Right cardiac atrium (tissue), 5 donors: ENCODE results near the gene PEMT. TPM values are rescaled to one million over a fixed set of nuclear protein-coding genes. Genes with fewer than 3 reads are reported as not detected.

Experiments used
- ATAC-seq, 2 donors: fragments of 200-7000 bp; cut with Tn5 transposase; one replicate each; pipeline versions ENCODE4 v1.8.0 to v1.9.1; 2020; ENCODE audit warnings: moderate library complexity in 2 of 2, mild to moderate bottlenecking in 1 of 2
- DNase-seq, 3 donors: peaks; one replicate each; pipeline ENCODE4 v3.0.0-alpha.2; 2020
- H3K27ac ChIP-seq: one replicate; pipeline ENCODE4 v1.5.1; 2013; ENCODE audit warnings: mild to moderate bottlenecking, low read length, control low read depth, moderate library complexity
- H3K27me3 ChIP-seq: one replicate; pipeline ENCODE4 v1.6.1; 2013; ENCODE audit not compliant: control insufficient read depth, insufficient read depth
- H3K4me1 ChIP-seq: one replicate; pipeline ENCODE4 v1.6.1; 2013; ENCODE audit warnings: low read length; ENCODE audit not compliant: control insufficient read depth, insufficient read depth
- H3K4me3 ChIP-seq: one replicate; pipeline ENCODE4 v1.5.1; 2013; ENCODE audit warnings: low read length, control low read depth
- H3K9me3 ChIP-seq: one replicate; pipeline ENCODE4 v1.6.1; 2013; ENCODE audit warnings: low read length; ENCODE audit not compliant: control insufficient read depth
- WGBS: extraction: QIAGEN DNeasy Blood & Tissue Kit; methylation state at CpG from one replicate; pipeline ENCODE4 v1.1.7; 2013; 5-methylcytosine and 5-hydroxymethylcytosine counted together
- intact Hi-C, 4 donors: fragments of 100-400 bp; cut with DNase I; formaldehyde crosslinking; loops; one replicate each; pipeline versions ENCODE4 v1.11.0 to v1.14.0; 2022 to 2023
- polyA plus RNA-seq: library from polyadenylated mRNA; stranded (reverse); fragments of 200-250 nt; gene quantifications from one replicate; pipeline ENCODE4 v1.2.3, GENCODE V29; 2013
- total RNA-seq, 4 donors: library from RNA; stranded (reverse); fragmentation: NEBNext Ultra II Directional; extraction: Animal tissue kit (Norgen Biotek cat#: 25700); gene quantifications; one replicate each; pipeline ENCODE4 v1.2.1, GENCODE V29; 2021
- donor health status: healthy with polysubstance abuse.
- donor health status: DM: no; HTN: yes; CAD: no.
- donor health status: DM: no; HTN: no; CAD: no.
- donor health status: DM: no; HTN: yes; CAD: no; lungs with severe emphysema.
- donor health status: DM: yes; HTN: yes; CAD: no.

Gene PEMT
- total and polyA plus RNA-seq, 5 donors: 18.4 to 28.5 (median 19.6) TPM

DNA sequence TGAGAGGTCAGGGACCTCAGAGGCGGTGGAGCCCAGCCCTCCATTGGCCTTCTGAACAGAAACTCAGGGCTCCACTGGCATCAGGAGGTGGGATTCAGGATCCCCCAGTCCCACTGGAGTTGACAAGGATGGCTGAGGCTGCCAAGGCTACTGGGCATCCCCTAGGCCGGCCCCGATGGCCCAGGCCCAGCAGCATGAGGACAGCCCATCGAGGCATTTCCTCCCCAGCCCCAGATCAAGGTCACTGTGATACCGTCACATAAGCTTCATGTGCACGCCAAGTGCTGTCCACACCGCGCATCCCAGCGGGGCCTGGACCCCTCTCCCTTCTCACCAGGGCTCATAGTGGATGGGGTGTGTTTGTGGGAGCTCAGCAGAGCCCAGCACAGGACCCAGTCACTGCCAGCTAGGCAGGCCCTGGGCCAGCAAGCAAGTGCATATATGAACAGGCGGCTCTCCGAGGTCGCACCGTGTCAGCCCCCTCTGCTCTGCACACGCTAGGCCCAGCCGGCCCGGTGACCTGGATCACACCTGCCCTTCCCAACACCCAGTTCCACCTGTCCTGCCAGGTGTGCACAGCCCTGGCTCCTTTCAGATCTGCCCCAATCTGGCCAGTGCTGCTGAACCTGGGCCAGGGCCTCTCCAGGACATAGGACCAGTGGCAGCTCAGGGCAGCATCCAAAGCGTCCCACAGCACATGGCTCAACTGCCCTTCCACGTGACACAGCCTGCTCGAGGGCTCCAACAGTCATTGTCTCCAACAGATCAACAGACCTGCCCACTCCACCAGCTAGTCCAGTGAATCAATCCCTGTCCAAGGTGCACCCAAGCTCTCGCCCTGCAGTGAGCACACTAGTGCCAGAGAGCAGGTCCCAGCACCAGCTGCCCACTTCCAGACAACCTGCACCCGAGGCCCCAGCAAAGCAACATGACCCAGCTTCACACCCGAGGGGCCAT lies 62.5 kb downstream of the PEMT start:
- Histone ChIP-seq H3K4me1 (peaks cover 8% of the 10 kb centered on the region), H3K9me3 (no peaks in the 10 kb centered on the region), H3K27me3 (no peaks in the 10 kb centered on the region), H3K27ac (no peak overlapping the region), H3K4me3 (no peak overlapping the region)
- ATAC-seq (peak; percentile 15 to 21), DNase-seq (peak; percentile 16 to 51 (median 50))
- intact Hi-C loops: no loop called here
- 76% methylated on average over 22 of the region's 22 CpGs for WGBS

DNA sequence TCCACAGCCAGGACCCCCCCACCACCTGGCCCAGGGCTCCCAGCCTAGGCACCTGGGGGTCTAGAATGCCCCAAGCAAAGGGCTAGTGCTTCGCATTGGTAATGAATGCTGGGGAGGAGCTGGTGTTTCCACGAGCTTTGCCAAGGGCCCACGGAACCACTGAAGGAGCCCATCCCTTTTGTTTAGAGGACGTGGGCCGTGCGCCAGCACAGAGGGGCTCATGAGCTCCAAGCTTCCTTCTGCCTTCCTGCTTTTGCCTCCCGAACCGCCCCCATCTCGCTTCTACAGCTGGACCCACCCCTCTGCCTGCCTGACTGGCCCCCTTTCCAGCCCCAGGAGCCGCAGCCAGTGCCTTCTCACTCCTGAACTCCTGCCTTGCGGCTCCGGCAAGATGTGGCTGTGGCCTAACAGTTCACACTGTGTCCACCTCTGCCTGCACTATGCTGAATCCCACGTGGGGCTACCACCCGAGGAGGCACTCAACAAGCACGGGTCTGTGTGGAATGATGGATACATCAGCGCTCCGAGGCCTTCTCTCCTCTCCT lies 63.5 kb downstream of the PEMT start:
- Histone ChIP-seq H3K27me3 (no peaks in the 10 kb centered on the region), H3K4me1 (peaks cover 8% of the 10 kb centered on the region), H3K9me3 (no peaks in the 10 kb centered on the region), H3K27ac (no peak overlapping the region), H3K4me3 (no peak overlapping the region)
- intact Hi-C loops: no loop called here
- ATAC-seq: no peak
- DNase-seq: peak; percentile 5 to 43 (median 25)
- WGBS: 83% methylated on average over 17 of the region's 17 CpGs

DNA sequence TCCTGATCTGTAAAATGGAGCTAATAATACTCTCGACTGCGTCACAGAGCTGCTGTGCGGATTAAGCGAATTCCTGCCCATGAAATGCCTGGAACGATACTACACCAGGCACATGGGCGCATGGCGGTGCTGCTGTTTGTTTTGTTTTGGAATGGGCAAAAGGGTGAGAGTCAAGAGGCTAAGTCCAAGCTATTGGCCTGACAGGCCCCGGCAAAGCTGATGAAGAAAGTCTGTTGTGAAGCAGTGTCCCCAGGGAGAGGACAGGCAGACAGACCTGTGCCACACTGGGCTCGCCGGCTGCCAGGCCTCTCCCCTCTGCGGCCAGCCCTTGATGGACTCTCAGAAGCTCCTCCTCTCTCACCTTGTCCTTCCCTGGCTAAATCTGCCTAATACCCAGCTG lies 64.0 kb downstream of the PEMT start:
- ATAC-seq (peak in 1 of 2 donors; percentile 47), DNase-seq (peak in 2 of 3 donors; percentile 15 to 60)
- 83% methylated on average over 11 of the region's 11 CpGs for WGBS
- intact Hi-C loops: no loop called here
- Histone ChIP-seq H3K4me3 (no peak overlapping the region), H3K27me3 (no peaks in the 10 kb centered on the region), H3K4me1 (peaks cover 8% of the 10 kb centered on the region), H3K9me3 (no peaks in the 10 kb centered on the region), H3K27ac (no peak overlapping the region)

DNA sequence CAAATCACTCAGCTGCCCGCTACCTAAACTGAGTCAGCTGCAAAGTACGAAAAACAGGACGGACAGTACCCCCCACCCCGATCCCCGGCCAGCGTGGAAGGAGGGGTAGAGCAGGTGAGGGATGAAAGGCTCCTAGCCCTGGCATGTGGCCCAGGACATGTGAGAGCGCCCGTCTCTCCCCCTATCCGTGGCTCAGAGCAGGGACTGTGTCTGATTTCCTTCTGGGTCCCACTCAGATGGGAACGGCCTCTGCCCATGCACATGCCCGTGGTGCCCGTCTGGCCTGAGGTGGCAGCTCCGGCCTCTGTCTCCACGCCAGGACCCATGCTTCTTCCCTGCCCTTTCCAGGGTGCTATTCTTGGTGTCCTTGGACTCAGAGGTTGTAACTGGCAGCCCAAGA lies 65.1 kb downstream of the PEMT start:
- no peak overlapping the region for H3K4me3 ChIP-seq

DNA sequence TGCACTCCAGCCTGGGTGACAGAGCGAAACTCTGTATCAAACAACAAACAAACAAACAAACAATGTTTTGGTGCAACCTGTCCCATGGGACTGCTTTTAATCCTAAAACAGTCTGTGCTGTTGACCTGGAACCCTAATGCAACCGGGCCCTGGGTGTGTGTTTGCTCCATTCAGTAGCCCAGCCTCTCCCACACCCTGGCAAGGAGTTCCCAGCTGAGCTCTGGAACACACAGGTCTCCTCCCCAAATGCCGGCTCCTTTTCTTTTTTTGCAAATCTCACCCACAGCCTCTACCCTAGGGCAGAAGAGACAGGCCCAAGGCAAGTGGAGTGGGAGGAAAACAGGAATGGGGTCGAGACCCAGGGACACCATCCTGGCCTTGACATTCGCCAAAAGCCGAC lies 65.6 kb downstream of the PEMT start:
- intact Hi-C loops: no loop called here
- Histone ChIP-seq H3K27me3 (no peaks in the 10 kb centered on the region), H3K4me1 (peaks cover 8% of the 10 kb centered on the region), H3K4me3 (no peak overlapping the region), H3K27ac (peak overlapping the region; percentile 8), H3K9me3 (no peaks in the 10 kb centered on the region)
- peak in 1 of 2 donors; percentile 6 for ATAC-seq
- 69% methylated on average over 6 of the region's 6 CpGs for WGBS
- peak in 2 of 3 donors; percentile 6 to 51 for DNase-seq

More for the DNA sequence above, 65.1 kb downstream of the PEMT start:
- peak; percentile 82 to 83 for ATAC-seq
- Histone ChIP-seq H3K9me3 (no peaks in the 10 kb centered on the region), H3K27ac (peak overlapping the region; percentile 8), H3K4me1 (peaks cover 8% of the 10 kb centered on the region), H3K27me3 (no peaks in the 10 kb centered on the region)
- peak; percentile 51 to 80 (median 76) for DNase-seq
- intact Hi-C loops: no loop called here
- WGBS: 71% methylated on average over 14 of the region's 14 CpGs

DNA sequence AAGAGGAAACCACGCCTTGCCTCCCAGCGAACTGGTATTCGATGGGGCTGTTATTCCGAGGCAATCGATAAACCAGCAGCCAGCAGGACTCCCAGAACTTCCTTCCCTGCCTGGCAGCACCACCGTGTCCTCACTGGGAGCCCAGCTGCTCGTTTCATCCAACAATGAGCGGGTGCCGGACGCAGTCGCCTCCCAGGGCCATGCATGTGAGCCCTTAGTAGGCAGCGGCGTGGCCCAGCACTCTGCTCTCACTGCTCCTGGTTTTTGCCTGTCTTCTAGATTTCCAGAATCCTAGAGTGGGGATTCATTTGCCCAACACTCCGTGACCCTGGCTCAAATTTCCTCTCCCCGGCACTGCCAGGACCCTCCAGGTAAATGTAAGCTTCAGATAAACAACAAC lies 66.2 kb downstream of the PEMT start:
- DNase-seq: peak in 2 of 3 donors; percentile 53 to 65
- peaks cover 8% of the 10 kb centered on the region for H3K4me1 ChIP-seq
- H3K4me3 ChIP-seq: no peak overlapping the region
- no peaks in the 10 kb centered on the region for H3K27me3 ChIP-seq
- intact Hi-C loops: no loop called here
- H3K9me3 ChIP-seq: no peaks in the 10 kb centered on the region
- ATAC-seq: no peak
- no peak overlapping the region for H3K27ac ChIP-seq
- 81% methylated on average over 15 of the region's 15 CpGs for WGBS

DNA sequence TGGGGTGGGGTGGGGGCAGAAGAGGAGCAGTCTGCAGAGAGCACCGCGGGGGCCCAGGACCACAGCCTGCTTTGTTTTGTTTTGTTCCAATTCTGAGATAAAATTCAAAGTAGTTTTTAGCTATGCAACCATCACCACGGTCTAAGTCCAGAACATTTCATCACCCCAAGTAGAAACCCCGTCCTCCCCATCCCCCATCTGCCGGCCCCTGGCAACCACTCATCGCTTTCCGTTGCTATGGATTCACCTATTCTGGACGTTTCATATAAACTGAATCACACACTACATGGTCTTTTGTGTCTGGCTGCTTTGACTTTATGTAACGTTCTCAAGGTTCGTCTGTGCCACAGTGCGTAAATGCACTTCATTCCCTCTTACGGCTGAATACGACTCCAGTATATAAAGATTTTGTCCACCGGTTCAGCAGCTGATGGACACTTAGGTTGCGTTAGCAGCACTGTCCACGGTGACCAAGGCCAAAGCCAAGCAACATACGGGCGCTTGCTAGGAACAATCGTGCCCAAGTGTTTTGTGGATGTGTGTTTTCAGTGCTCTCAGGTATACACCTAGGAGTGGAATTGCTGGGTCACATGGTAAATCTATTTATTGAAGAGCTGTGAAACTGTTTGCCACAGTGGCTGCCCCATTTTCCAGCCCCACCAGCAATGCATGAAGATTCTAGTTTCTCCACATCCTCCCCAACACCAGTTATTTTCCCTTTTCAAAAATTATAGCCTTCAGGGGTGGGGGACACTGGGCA lies 67.6 kb downstream of the PEMT start:
- DNase-seq (peak in 1 of 3 donors; percentile 19), ATAC-seq (no peak)
- Histone ChIP-seq H3K9me3 (no peaks in the 10 kb centered on the region), H3K4me3 (no peak overlapping the region), H3K4me1 (peaks cover 5% of the 10 kb centered on the region), H3K27ac (no peak overlapping the region), H3K27me3 (no peaks in the 10 kb centered on the region)
- intact Hi-C loops: no loop called here
- 88% methylated on average over 19 of the region's 19 CpGs for WGBS

DNA sequence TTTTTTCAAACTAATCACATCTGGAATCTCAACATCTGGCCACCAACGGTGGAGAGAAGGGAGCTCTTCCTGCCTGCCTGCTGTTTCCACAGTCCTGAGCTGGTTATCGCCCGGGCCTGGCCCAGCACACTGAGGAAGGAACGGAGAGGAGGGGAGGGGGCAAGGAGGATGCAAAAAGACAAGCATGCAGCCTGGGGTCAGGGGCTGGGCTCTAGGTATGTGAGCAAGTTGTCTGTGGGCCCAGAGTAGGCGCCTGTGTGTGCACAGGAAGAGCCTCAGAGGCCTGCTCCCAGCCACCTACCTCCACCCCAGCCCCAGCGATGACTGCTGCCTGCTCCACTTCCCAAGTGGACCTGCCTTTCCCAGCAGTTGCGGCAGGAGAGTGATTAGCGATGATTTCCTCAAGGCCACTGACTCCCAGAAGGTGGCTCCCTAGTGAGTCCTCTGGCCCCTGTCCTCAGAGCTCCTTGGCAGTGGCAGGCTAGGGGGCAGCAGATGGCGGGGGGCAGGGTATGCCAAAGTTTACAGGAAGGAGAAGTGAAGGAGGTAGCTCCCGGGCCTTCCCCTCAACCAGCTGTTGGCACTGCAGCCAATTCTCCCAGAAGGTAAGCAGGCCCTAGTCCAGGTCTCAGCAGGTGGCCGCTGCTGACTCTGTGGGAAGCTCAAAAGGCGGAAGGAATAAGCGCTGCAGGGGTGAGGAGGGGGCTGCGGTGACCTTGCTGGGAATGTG lies 68.3 kb downstream of the PEMT start:
- Histone ChIP-seq H3K27ac (no peak overlapping the region), H3K4me3 (no peak overlapping the region), H3K4me1 (no peaks in the 10 kb centered on the region), H3K27me3 (no peaks in the 10 kb centered on the region), H3K9me3 (no peaks in the 10 kb centered on the region)
- DNase-seq (peak in 2 of 3 donors; percentile 31 to 34), ATAC-seq (no peak)
- intact Hi-C loops: no loop called here
- whole genome bisulfite sequencing: 70% methylated on average over 14 of the region's 14 CpGs

DNA sequence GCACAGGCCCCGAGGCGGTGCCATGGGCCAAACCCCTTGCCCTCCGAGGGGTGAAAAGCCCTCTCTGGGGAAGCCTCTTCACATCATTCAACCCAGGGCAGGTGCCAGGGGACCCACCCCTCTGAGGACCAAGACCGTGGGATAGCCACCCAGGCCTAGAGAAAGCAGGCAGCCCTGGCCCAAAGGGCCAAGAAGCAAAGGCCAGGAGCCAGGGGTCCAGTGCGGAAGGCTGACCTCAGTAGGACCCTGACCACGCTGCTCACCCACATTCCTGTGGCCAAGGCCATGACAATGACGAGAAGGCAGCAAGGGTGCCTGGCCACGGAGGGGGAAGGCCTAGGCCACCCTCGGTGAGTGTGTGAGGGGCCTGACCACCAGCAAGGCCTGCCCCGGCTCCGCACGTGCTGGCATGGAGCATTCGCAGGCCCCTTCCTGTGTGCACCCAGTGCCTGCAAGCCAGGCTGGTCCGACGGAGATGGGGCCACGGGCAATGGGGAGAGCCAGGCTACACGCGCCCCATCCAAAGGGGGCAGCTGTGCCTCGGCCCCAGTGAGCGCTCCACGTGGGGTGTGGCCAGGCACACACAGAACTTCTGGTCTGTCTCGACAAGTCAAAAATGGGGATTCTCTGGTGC lies 70.8 kb downstream of the PEMT start:
- ATAC-seq (no peak), DNase-seq (peak in 2 of 3 donors; percentile 38 to 40)
- no peaks in the 10 kb centered on the region for H3K27me3 ChIP-seq
- 92% methylated on average over 22 of the region's 22 CpGs for WGBS
- H3K4me1 ChIP-seq: no peaks in the 10 kb centered on the region
- no peak overlapping the region for H3K27ac ChIP-seq
- intact Hi-C loops: no loop called here
- H3K9me3 ChIP-seq: no peaks in the 10 kb centered on the region
- no peak overlapping the region for H3K4me3 ChIP-seq

DNA sequence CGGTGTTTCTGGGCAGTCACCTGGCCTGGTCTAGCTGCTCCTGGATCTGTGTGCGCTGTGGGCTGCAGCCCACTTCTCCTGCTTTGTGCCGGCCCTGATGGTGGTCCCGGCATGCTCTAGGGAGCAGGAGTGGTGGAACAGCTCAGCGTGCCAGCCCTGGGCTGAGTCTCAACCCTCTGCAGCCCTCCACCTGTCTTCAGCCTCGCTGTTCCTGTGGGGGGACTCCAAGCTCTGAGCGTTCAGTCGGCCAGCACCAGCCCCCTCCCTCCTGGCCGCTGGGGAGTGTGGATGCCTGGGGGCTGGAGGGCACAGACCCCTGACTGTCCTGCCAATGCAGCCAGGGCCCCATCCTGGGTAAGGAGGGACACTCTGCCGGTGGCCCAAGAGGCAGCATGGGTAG lies 71.6 kb downstream of the PEMT start:
- Histone ChIP-seq H3K4me1 (no peaks in the 10 kb centered on the region), H3K9me3 (no peaks in the 10 kb centered on the region), H3K27me3 (no peaks in the 10 kb centered on the region), H3K4me3 (no peak overlapping the region), H3K27ac (no peak overlapping the region)
- WGBS: 94% methylated on average over 10 of the region's 10 CpGs
- peak in 2 of 3 donors; percentile 33 to 42 for DNase-seq
- intact Hi-C loops: no loop called here
- ATAC-seq: no peak
